ENCODE results near the gene HSD17B14.

Gene HSD17B14

GRCh38 chr19:48826606-48827020 is 9.7 kb downstream of the HSD17B14 start:
- no peak for DNase-seq (ENCODE audit: low spot score)

GRCh38 chr19:48822514-48822913 is 13.8 kb downstream of the HSD17B14 start:
- no peak for DNase-seq (ENCODE audit: low spot score)

- DNase-seq (ENCODE audit: low spot score), result no peak
Observed at GRCh38 chr19:48821633-48822032, 14.7 kb downstream of the HSD17B14 start.

- DNase-seq (ENCODE audit: low spot score), result peak; percentile 31
Observed at GRCh38 chr19:48819366-48819816, 16.9 kb downstream of the HSD17B14 start.

GRCh38 chr19:48818234-48818820 is 18.0 kb downstream of the HSD17B14 start:
- no peak for DNase-seq (ENCODE audit: low spot score)

- no peak for DNase-seq (ENCODE audit: low spot score)
Observed at GRCh38 chr19:48817585-48818124, 18.6 kb downstream of the HSD17B14 start.

GRCh38 chr19:48815870-48816501 is 20.3 kb downstream of the HSD17B14 start:
- DNase-seq (ENCODE audit: low spot score), result no peak

GRCh38 chr19:48814895-48815294 is 21.4 kb downstream of the HSD17B14 start:
- DNase-seq (ENCODE audit: low spot score), result no peak

GRCh38 chr19:48813123-48813913 is 23.0 kb downstream of the HSD17B14 start:
- peak; percentile 65 for DNase-seq (ENCODE audit: low spot score)

GRCh38 chr19:48812094-48812929 is 24.0 kb downstream of the HSD17B14 start:
- peak; percentile 96 for DNase-seq (ENCODE audit: low spot score)

- DNase-seq (ENCODE audit: low spot score), result no peak
Observed at GRCh38 chr19:48810151-48810550, 26.1 kb downstream of the HSD17B14 start.

- peak; percentile 19 for DNase-seq (ENCODE audit: low spot score)
Observed at GRCh38 chr19:48807590-48808308, 28.5 kb downstream of the HSD17B14 start.

GRCh38 chr19:48806818-48807589 is 29.3 kb downstream of the HSD17B14 start:
- DNase-seq (ENCODE audit: low spot score), result peak; percentile 38

- peak; percentile 82 for DNase-seq (ENCODE audit: low spot score)
Observed at GRCh38 chr19:48806518-48806817, 29.8 kb downstream of the HSD17B14 start.

- DNase-seq (ENCODE audit: low spot score), result no peak
Observed at GRCh38 chr19:48805452-48805851, 30.8 kb downstream of the HSD17B14 start.

- no peak for DNase-seq (ENCODE audit: low spot score)
Observed at GRCh38 chr19:48804496-48804895, 31.8 kb downstream of the HSD17B14 start.

- no peak for DNase-seq (ENCODE audit: low spot score)
Observed at GRCh38 chr19:48802623-48803022, 33.7 kb downstream of the HSD17B14 start.

- peak; percentile 7 for DNase-seq (ENCODE audit: low spot score)
Observed at GRCh38 chr19:48799358-48800300, 36.7 kb downstream of the HSD17B14 start.

- DNase-seq (ENCODE audit: low spot score), result peak; percentile 49
Observed at GRCh38 chr19:48798937-48799336, 37.4 kb downstream of the HSD17B14 start.
